Peyer's patch (tissue), 4 donors: ENCODE data around the gene RFTN1. TPM values are rescaled to one million over a fixed set of nuclear protein-coding genes. Genes with fewer than 3 reads are reported as not detected.

Experiments used
- DNase-seq, 3 donors: peaks; one replicate each; pipeline ENCODE4 v3.0.0-alpha.2; 2017 to 2019
- H3K27ac ChIP-seq, 4 donors: fragments of 200-600 bp; sonication (generic); one replicate each; pipeline ENCODE4 v1.5.1; 2016 to 2019
- H3K27me3 ChIP-seq, 2 donors: fragments of 200-600 bp; sonication (generic); one replicate each; pipeline ENCODE4 v1.5.1; 2019
- H3K36me3 ChIP-seq, 3 donors: fragments of 200-600 bp; sonication (generic); one replicate each; pipeline ENCODE4 v1.5.1; 2016 to 2019
- H3K4me1 ChIP-seq, 4 donors: fragments of 200-600 bp; sonication (generic); one replicate each; pipeline ENCODE4 v1.5.1; 2016 to 2019
- H3K4me3 ChIP-seq, 4 donors: fragments of 200-600 bp; sonication (generic); 1 replicate in 3 of 4; 2 replicates in 1 of 4; pipeline ENCODE4 v1.5.1; 2016 to 2019; ENCODE audit warnings: mild to moderate bottlenecking in 1 of 4
- H3K9me3 ChIP-seq, 4 donors: fragments of 200-600 bp; sonication (generic); one replicate each; pipeline ENCODE4 v1.5.1; 2016 to 2019; ENCODE audit warnings: mild to moderate bottlenecking in 1 of 4
- POLR2A ChIP-seq, 2 donors: fragments of 450-650 bp; IDR thresholded peaks; one replicate each; pipeline ENCODE4 v1.5.1; 2017; ENCODE audit warnings: antibody characterized with exemption in 2 of 2, mild to moderate bottlenecking in 2 of 2, moderate library complexity in 2 of 2
- total RNA-seq, 4 donors: library from RNA; depleted of rRNA; stranded (reverse); fragments of >200 nt; gene quantifications; one replicate each; pipeline ENCODE4 v1.1.0, GENCODE V29; 2016
- TF ChIP-seq, protein P1 (sequence below), 6 experiments: fragments of 450-650 bp in 4 of 6; fragments of 200-600 bp in 2 of 6; sonication (generic) in 1 of 6; IDR thresholded peaks; one replicate each; pipeline ENCODE4 v1.5.1; 2017 to 2019; ENCODE audit warnings: antibody characterized with exemption in 6 of 6, mild to moderate bottlenecking in 3 of 6, moderate library complexity in 1 of 6

Gene RFTN1
- total RNA-seq, 4 donors from 2014 or later = 6.1 to 135 (median 32.0) TPM

DNA sequence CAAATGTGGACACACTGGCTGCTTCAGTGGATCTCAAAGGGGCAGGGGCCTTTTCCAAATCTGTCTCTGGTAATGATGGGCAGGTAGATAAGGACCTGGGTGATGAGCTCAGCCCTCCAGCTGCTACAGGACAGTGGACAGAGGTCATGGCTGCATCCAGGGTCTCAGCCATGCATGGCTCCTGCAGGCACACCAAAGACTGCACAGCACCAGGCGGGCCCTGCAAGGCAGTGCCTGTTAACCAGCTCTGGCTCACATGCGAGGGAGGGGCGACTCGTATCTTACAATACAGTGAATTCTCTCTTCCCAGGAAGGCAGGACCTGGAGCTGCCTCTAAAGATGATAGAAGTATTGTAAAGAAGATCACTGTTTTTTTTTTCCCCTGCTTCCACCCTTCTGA, 189.8 kb downstream of the RFTN1 start:
- Histone ChIP-seq H3K4me3 (no peak overlapping the region), H3K27me3 (no peaks in the 10 kb centered on the region), H3K36me3 (peaks cover 0 to 76% (median 0%) of the 10 kb centered on the region in 3 donors), H3K4me1 (peaks cover 0 to 2% (median 0%) of the 10 kb centered on the region in 4 donors), H3K27ac (no peak overlapping the region), H3K9me3 (no peaks in the 10 kb centered on the region)
- TF ChIP-seq, protein P1, sequence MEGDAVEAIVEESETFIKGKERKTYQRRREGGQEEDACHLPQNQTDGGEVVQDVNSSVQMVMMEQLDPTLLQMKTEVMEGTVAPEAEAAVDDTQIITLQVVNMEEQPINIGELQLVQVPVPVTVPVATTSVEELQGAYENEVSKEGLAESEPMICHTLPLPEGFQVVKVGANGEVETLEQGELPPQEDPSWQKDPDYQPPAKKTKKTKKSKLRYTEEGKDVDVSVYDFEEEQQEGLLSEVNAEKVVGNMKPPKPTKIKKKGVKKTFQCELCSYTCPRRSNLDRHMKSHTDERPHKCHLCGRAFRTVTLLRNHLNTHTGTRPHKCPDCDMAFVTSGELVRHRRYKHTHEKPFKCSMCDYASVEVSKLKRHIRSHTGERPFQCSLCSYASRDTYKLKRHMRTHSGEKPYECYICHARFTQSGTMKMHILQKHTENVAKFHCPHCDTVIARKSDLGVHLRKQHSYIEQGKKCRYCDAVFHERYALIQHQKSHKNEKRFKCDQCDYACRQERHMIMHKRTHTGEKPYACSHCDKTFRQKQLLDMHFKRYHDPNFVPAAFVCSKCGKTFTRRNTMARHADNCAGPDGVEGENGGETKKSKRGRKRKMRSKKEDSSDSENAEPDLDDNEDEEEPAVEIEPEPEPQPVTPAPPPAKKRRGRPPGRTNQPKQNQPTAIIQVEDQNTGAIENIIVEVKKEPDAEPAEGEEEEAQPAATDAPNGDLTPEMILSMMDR (IDR thresholded peaks at IDR 0.05) = no peak
- TF ChIP-seq POLR2A (IDR thresholded peaks at IDR 0.05) = no peak
- DNase-seq = no peak

DNA sequence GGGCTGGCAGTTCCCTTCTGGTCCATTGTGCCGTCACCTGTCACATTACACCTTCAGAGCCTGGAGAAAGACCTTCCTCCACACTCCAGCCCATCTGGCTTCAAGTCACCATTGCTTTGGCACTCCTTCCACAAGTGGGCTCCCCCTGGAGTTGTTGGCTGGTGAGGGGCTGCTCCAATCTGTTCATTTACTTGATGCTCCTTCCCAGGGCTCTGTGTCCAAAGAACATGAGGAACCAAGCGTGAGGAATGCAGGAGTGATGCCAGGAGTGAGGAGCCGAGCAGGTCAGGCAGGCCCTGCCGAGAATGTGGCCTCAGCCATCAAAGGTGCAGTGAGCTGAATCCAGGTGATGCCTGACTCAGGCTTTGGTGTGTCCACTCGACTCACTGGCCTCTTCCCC, 191.3 kb downstream of the RFTN1 start:
- H3K36me3 ChIP-seq = peaks cover 0 to 74% (median 0%) of the 10 kb centered on the region in 3 donors

DNA sequence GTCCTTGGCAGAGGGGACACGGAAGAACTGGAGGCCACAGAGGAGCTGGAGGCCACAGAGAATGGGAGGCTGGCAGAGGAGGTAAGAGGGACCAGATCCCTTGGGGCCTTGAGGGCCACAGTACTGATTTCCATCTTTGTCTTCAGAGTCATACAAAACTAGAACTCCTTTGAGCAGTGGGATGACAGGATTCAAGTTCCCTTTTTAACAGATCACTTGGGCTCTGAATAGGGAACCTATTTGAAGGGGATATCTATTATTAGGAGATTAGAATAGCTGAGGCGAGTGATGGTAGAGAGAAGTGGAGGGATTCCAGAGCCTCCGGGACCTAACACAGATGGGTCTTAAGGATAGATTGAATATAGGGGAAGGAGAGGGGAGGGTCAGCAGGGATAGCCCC, 192.8 kb downstream of the RFTN1 start:
- no peaks in the 10 kb centered on the region for H3K9me3 ChIP-seq
- DNase-seq = no peak

More for the DNA sequence above, 191.3 kb downstream of the RFTN1 start:
- no peak overlapping the region for H3K4me3 ChIP-seq
- H3K9me3 ChIP-seq = no peaks in the 10 kb centered on the region
- no peak for DNase-seq
- H3K27ac ChIP-seq = no peak overlapping the region
- H3K27me3 ChIP-seq = no peaks in the 10 kb centered on the region
- H3K4me1 ChIP-seq = peaks cover 0 to 6% (median 0%) of the 10 kb centered on the region in 4 donors
- no peak for TF ChIP-seq POLR2A (IDR thresholded peaks at IDR 0.05)
- TF ChIP-seq, protein P1 (IDR thresholded peaks at IDR 0.05) = no peak

DNA sequence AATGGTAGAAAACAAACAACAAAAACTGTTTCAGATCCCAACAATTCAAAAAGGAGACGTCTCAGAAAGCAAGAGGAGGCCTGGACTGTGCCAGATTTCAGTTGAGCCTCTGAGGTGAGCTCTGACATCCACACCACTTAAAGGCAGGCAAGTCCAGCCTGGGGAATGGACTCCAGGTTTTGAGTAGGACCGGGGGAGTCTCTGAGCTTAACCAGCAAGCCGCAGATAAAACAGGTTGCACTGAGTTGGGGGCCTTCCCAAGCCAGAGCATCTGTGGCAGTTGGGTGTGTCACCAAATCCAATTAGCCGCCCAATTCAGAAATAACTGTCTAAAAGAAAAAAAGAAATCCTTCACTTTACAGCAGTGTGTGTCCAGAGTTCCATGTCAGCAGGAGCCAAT, 193.8 kb downstream of the RFTN1 start:
- Histone ChIP-seq H3K36me3 (peaks cover 0 to 71% (median 0%) of the 10 kb centered on the region in 3 donors), H3K4me1 (peaks cover 0 to 6% (median 0%) of the 10 kb centered on the region in 4 donors), H3K4me3 (no peak overlapping the region), H3K27me3 (no peaks in the 10 kb centered on the region), H3K9me3 (no peaks in the 10 kb centered on the region), H3K27ac (no peak overlapping the region)
- no peak for DNase-seq
- TF ChIP-seq POLR2A (IDR thresholded peaks at IDR 0.05) = no peak
- TF ChIP-seq, protein P1 (IDR thresholded peaks at IDR 0.05) = no peak

More for the DNA sequence above, 192.8 kb downstream of the RFTN1 start:
- Histone ChIP-seq H3K4me1 (peaks cover 0 to 6% (median 0%) of the 10 kb centered on the region in 4 donors), H3K4me3 (no peak overlapping the region), H3K36me3 (peaks cover 0 to 71% (median 0%) of the 10 kb centered on the region in 3 donors), H3K27me3 (no peaks in the 10 kb centered on the region), H3K27ac (no peak overlapping the region)
- TF ChIP-seq, protein P1 (IDR thresholded peaks at IDR 0.05) = no peak
- TF ChIP-seq POLR2A (IDR thresholded peaks at IDR 0.05) = no peak

DNA sequence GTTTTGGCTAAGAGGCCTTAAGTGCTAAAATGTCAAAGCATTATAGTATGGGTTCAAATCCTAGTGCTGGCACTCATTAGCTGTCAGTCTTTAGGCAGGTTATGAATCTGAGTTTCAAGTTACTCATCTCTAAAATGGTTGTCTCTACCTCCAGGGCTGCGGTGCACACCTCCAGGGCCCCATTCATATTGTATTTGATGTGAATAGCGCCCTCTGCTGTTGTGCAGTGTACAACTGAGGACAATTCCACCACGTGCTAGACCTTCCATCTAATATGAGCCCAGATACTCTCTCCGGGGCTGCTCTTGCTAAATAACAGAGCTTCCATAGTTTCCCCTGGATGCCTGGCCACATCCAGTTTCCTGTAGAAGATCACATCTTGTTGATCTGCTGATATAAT, 194.2 kb downstream of the RFTN1 start:
- H3K27ac ChIP-seq = peak overlapping the region in 2 of 4 donors; percentile 27 to 63
- H3K4me3 ChIP-seq = no peak overlapping the region
- H3K4me1 ChIP-seq = peaks cover 0 to 6% (median 0%) of the 10 kb centered on the region in 4 donors
- no peaks in the 10 kb centered on the region for H3K9me3 ChIP-seq
- H3K36me3 ChIP-seq = peaks cover 0 to 75% (median 0%) of the 10 kb centered on the region in 3 donors
- no peak for TF ChIP-seq POLR2A (IDR thresholded peaks at IDR 0.05)
- TF ChIP-seq, protein P1 (IDR thresholded peaks at IDR 0.05) = peak in 4 of 6 experiments; percentile 35 to 45 (median 44)
- H3K27me3 ChIP-seq = no peaks in the 10 kb centered on the region
- DNase-seq = peak in 2 of 3 donors; percentile 72 to 81
